Mucosa of descending colon (tissue), 3 donors: ENCODE measurements around the gene DBR1. TPM values are rescaled to one million over a fixed set of nuclear protein-coding genes. Genes with fewer than 3 reads are reported as not detected.

Experiments used
- ATAC-seq: fragments of 200-7000 bp; cut with Tn5 transposase; one replicate; pipeline ENCODE4 v1.9.1; 2020; ENCODE audit warnings: mild to moderate bottlenecking, moderate library complexity
- DNase-seq, 3 donors: peaks; one replicate each; pipeline ENCODE4 v3.0.0-alpha.2; 2020
- H3K36me3 ChIP-seq: fragments of 200-600 bp; one replicate; pipeline ENCODE4 v1.8.0; 2021; ENCODE audit warnings: low read depth, mild to moderate bottlenecking
- H3K4me1 ChIP-seq: fragments of 200-600 bp; one replicate; pipeline ENCODE4 v1.8.0; 2021; ENCODE audit warnings: low read depth, mild to moderate bottlenecking
- H3K4me3 ChIP-seq: fragments of 200-600 bp; one replicate; pipeline ENCODE4 v1.8.0; 2021; ENCODE audit warnings: mild to moderate bottlenecking
- H3K9me3 ChIP-seq: fragments of 200-600 bp; one replicate; pipeline ENCODE4 v1.8.0; 2021; ENCODE audit warnings: mild to moderate bottlenecking
- CTCF ChIP-seq: fragments of 200-600 bp; IDR thresholded peaks from one replicate; pipeline ENCODE4 v1.8.0; 2022; ENCODE audit warnings: antibody characterized with exemption, mild to moderate bottlenecking
- intact Hi-C, 2 donors: fragments of 100-400 bp; cut with DNase I in 1 of 2; cut with micrococcal nuclease in 1 of 2; formaldehyde crosslinking; loops; one replicate each; pipeline versions ENCODE4 v1.11.0 to v1.11.1; 2022; cut with DNase I, micrococcal nuclease
- total RNA-seq, 3 donors: library from RNA; stranded (reverse); fragmentation: NEBNext Ultra II Directional in 2 of 3; extraction: Animal tissue kit (Norgen Biotek cat#: 25700) in 2 of 3; gene quantifications; one replicate each; pipeline versions ENCODE4 v1.2.1 to v1.2.4, GENCODE V29; 2021 to 2023
- donor health status: DM: no; HTN: no; CAD: no; lungs with moderate emphysema.
- donor health status: DM: no; HTN: no; CAD: no.
- donor health status: DM: no; HTN: yes; CAD: no.

Gene DBR1
- total RNA-seq, 3 donors from 2014 or later = 10.5 to 11.6 (median 11.6) TPM

- intact Hi-C loops = no loop called here
- ATAC-seq (no peak), DNase-seq (no peak)
- no peak for TF ChIP-seq CTCF
- Histone ChIP-seq H3K4me3 (no peak overlapping the region), H3K4me1 (peaks cover 2% of the 10 kb centered on the region), H3K9me3 (no peaks in the 10 kb centered on the region), H3K36me3 (no peaks in the 10 kb centered on the region)
These were observed 21.3 kb upstream of the DBR1 start for GRCh38 chr3:138196023-138196422.

DNA sequence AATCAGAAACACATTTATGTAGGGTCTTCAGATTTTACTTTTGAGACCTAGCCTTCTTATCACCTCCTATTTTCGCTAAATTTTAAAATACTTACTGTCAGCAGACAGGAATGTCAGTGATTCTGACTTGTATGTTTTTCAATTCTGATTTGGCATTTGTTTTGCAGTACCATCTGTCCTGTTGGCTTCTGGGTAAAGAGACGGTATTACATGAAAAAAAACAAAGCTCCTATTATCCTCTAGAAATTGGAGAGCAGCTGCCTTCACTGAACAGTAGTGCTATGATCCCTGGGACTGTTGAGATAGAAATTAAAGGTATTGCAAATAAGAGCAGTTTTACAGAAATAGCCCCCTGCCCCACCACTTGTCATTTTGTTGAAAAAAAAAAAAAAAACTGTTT is 20.8 kb upstream of the DBR1 start:
- Histone ChIP-seq H3K4me1 (peaks cover 2% of the 10 kb centered on the region), H3K9me3 (no peaks in the 10 kb centered on the region), H3K36me3 (no peaks in the 10 kb centered on the region), H3K4me3 (no peak overlapping the region)
- TF ChIP-seq CTCF = no peak
- DNase-seq (no peak), ATAC-seq (no peak)
- intact Hi-C loops = no loop called here

- peak overlapping the region; percentile 99 for H3K4me3 ChIP-seq
- H3K9me3 ChIP-seq = no peaks in the 10 kb centered on the region
- H3K36me3 ChIP-seq = no peaks in the 10 kb centered on the region
- intact Hi-C loops = no loop called here
- no peak for TF ChIP-seq CTCF
- H3K4me1 ChIP-seq = peaks cover 19% of the 10 kb centered on the region
- DNase-seq (no peak), ATAC-seq (peak; percentile 38)
These were observed 13.5 kb upstream of the DBR1 start for GRCh38 chr3:138188013-138188730.

DNA sequence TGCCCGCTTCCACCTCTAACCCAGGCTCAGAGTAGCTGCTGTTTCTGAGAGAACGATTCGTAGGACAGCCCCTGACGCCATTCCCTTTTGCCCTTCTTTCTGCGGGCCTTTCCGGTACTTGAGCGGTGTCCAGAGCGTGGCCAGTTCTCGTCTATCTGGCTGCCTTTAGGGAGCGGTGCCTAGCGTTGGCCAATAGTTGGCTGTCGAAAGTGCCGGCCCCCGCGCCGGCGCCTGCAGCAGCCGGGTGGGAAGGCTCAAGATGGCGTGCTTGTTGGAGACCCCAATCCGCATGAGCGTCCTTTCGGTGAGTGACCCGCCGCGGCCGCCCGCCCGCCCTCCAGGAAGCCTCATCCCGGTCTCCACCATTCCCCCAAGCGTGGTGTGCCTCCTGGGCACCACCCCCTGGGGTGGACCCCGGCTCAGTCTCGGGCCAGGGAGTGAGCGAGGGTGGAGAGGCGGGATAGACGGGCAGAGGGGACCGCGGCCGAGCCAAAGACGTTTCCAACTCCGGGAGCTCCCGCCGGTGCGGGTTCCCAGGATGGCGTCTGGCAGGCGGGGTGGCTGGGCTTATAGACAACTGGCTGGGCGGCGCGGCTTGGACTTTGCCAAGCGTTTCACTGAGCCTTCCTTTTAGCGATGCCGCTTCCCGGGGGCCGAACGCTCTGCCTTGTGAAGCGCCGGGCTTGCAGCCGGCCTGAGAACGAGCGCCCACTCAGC is 12.7 kb upstream of the DBR1 start, which contains the start of gene ARMC8:
TSS of gene ARMC8 (plus strand) at position 6 of the 717 bp plus-strand sequence. CDS start at position 260, 254 bp downstream.
- intact Hi-C loops = no loop called here

DNA sequence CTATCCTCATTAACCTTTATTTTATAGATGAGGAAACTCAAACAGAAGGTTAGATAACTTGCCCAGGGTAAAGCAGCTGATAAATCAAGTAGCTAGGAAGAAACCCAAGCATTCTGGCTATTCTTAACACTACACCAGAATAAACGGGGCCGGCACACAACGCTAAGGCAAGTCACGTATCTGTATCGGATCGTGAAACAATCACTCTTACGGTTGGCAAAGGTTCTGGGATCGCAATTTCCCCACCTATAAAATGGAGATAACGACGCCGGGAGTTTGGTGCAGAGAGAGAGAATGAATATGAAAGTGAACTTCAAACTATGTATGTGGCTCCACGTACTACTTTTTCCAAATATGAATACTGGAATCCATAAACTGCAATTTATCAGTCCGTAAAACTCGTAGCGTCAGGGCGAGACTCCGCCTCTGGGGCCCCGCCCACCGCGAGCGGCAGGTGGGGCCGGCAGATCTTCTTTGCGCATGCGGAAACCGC is 12.1 kb upstream of the DBR1 start:
- TF ChIP-seq CTCF = no peak
- intact Hi-C loops = no loop called here
- Histone ChIP-seq H3K4me3 (peak overlapping the region; percentile 99), H3K9me3 (no peaks in the 10 kb centered on the region), H3K4me1 (peaks cover 19% of the 10 kb centered on the region), H3K36me3 (no peaks in the 10 kb centered on the region)
- peak; percentile 94 to 95 (median 95) for DNase-seq
- ATAC-seq = peak; percentile 98

More for the DNA sequence above, 12.7 kb upstream of the DBR1 start, which contains the start of gene ARMC8:
- ATAC-seq (peak; percentile 81), DNase-seq (peak; percentile 77 to 84 (median 82))
- peak within 1 kb of the TSS; percentile 99 for H3K4me3 ChIP-seq
- no peaks in the 10 kb centered on the region for H3K36me3 ChIP-seq
- TF ChIP-seq CTCF = no peak
- no peaks in the 10 kb centered on the region for H3K9me3 ChIP-seq
- peaks cover 19% of the 10 kb centered on the region for H3K4me1 ChIP-seq
